Rectal smooth muscle tissue (tissue), 1 donor: ENCODE data around the gene SLC15A4.

Experiments used
- H3K27ac ChIP-seq: one replicate; pipeline ENCODE4 v1.7.0; 2013; ENCODE audit warnings: low read depth, low read length, inconsistent platforms
- H3K27me3 ChIP-seq: one replicate; pipeline ENCODE4 v1.7.0; 2013; ENCODE audit warnings: low read length; ENCODE audit not compliant: control insufficient read depth, insufficient read depth
- H3K36me3 ChIP-seq: one replicate; pipeline ENCODE4 v1.7.0; 2013; ENCODE audit warnings: low read length; ENCODE audit not compliant: control insufficient read depth, insufficient read depth
- H3K4me1 ChIP-seq: one replicate; pipeline ENCODE4 v1.7.0; 2013; ENCODE audit warnings: low read length; ENCODE audit not compliant: control insufficient read depth, insufficient read depth
- H3K4me3 ChIP-seq: one replicate; pipeline ENCODE4 v1.7.0; 2013; ENCODE audit warnings: low read length
- H3K9ac ChIP-seq: one replicate; pipeline ENCODE4 v1.7.0; 2013; ENCODE audit warnings: low read length

The SLC15A4 gene

DNA sequence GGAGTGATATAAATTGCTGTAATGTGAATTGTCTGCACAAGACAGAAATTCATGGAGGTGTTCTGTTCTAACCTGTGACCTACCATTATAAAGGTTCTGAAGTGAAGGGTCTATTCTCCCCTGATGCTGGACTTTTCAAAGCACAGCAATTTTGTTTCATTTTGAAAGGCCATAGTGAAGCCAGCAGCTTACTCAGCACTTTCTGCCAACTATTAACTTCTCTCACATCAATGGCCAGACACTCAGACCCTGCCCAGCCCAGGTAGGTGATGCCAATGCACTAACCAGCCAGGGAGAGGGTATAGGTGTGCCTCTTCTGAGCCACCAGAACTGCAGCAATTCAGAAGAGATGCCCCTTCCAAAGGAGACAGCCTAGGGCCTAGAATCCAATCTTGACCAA lies 43.9 kb downstream of the SLC15A4 start:
- Histone ChIP-seq H3K27ac (no peak overlapping the region), H3K4me1 (no peaks in the 10 kb centered on the region), H3K36me3 (no peaks in the 10 kb centered on the region), H3K9ac (no peak overlapping the region), H3K27me3 (no peaks in the 10 kb centered on the region), H3K4me3 (no peak overlapping the region)

DNA sequence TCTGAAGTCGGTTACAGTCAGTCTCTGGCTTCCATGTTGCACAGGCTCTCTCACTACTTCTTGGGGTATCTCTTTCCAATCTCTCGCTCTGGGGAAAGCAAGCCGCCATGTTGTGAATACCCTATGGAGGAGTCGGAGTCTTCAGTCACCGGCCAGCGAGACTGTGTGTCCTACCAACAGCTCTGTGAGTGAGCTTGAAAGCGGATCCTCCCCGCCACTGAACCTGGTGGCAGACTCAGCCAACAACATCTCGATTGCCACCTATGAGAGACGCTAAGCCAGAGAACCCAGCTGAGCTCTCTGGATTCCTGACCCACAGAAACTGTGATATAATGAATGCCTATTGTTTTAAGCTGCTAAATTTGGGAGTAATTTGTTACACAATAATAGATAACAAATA lies 51.5 kb downstream of the SLC15A4 start:
- no peak overlapping the region for H3K9ac ChIP-seq

DNA sequence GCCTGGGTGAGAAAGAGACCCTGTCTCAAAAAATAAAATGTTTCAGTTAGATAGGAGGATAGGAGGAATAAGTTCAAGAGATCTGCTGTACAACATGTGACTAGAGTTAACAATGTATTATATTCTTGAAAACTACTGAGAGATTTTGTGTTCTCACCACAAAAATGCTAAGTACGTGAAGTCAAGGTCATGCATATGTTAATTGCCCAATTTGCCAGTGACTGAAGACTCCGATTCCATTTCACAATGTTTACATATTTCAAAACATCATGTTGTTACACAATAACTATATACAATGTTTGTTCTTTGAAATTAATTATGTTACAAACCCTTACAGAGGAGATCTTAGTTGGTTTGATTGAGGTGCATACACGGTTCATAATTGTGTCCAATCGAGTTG lies 52.1 kb downstream of the SLC15A4 start:
- Histone ChIP-seq H3K4me3 (no peak overlapping the region), H3K27me3 (no peaks in the 10 kb centered on the region), H3K4me1 (no peaks in the 10 kb centered on the region), H3K9ac (no peak overlapping the region), H3K27ac (no peak overlapping the region), H3K36me3 (no peaks in the 10 kb centered on the region)

More for the DNA sequence above, 51.5 kb downstream of the SLC15A4 start:
- no peaks in the 10 kb centered on the region for H3K27me3 ChIP-seq
- no peaks in the 10 kb centered on the region for H3K4me1 ChIP-seq
- no peaks in the 10 kb centered on the region for H3K36me3 ChIP-seq
- no peak overlapping the region for H3K27ac ChIP-seq
- H3K4me3 ChIP-seq: no peak overlapping the region

DNA sequence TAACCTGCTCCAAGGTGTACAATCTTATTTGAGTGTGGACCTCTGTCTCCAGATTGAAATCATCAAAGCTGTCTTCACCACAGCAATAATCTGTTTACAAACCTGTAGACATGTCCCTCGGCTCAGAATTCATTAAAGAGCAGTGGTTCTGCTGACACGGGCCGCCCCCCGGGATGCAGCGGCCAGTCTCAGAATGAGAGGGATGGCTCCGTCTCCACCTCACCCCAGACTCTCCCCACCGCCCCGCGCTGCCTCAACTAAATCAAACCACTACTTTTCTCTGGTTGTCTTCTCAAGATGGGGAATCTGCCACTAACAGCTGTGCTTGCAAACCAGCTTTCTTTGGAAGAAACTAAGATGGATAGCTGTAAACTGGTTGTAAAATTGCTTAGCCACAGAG lies 56.2 kb downstream of the SLC15A4 start:
- Histone ChIP-seq H3K4me3 (no peak overlapping the region), H3K9ac (no peak overlapping the region), H3K4me1 (no peaks in the 10 kb centered on the region), H3K27me3 (no peaks in the 10 kb centered on the region), H3K36me3 (no peaks in the 10 kb centered on the region), H3K27ac (no peak overlapping the region)

DNA sequence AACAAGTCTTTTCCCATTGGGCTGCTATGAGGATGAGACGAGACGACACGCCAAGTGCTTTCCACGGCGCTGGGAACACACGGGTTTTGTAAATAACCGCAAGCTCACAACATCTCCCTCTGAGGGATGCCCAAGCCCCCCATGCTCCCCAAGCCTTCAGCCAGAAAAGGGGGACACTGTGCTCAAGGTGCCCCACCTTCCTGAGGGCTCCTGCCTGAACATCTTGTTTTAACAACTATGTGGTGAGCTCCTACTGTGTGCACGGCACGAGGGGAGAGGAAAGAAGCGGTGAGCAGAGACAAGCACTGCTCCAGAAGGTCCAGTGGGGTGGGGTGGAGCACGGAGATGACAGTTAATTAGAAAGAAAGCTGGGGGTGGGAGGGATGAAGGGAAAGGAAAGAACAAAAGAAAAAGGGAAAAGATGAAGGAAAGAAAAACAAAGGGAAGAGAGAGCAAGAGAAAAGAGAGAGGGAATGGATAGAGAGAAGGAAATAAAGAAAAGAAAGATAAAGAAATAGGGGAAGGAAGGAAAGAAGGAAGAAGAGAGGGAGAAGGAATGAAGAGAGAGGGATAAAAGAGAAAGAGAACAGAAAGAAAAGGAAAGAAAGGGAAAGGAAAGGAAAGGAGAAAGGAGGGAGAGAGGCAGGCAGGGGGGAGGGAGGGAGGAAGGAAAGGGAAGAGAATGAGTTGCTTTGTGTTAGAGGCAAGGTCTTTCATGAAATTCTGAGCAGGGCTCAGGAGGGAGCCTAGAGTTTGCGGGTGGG lies 56.8 kb downstream of the SLC15A4 start:
- Histone ChIP-seq H3K4me1 (no peaks in the 10 kb centered on the region), H3K36me3 (no peaks in the 10 kb centered on the region), H3K9ac (no peak overlapping the region), H3K4me3 (no peak overlapping the region), H3K27ac (no peak overlapping the region), H3K27me3 (no peaks in the 10 kb centered on the region)

DNA sequence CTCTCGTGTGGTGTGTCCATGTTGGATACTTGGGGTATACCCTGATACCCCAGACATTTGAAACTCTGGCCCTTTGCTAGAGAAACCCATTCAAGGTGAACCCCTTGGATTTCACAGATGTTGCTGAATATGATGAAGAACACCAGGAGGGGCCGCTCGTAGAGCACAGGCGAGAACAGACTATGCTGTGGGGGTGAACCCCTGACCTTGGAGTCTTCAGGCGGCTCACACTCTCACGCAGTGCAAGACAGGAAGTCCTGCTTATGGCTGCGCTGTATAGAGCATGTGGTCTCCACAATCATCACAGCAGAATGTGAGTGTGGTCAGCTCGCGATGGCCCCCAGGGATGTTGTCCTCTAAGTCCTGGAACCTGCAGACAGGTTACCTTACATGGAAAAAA lies 60.4 kb downstream of the SLC15A4 start:
- H3K27me3 ChIP-seq: no peaks in the 10 kb centered on the region
- H3K4me3 ChIP-seq: no peak overlapping the region
- no peak overlapping the region for H3K9ac ChIP-seq
- no peak overlapping the region for H3K27ac ChIP-seq
- H3K36me3 ChIP-seq: no peaks in the 10 kb centered on the region
- H3K4me1 ChIP-seq: no peaks in the 10 kb centered on the region

DNA sequence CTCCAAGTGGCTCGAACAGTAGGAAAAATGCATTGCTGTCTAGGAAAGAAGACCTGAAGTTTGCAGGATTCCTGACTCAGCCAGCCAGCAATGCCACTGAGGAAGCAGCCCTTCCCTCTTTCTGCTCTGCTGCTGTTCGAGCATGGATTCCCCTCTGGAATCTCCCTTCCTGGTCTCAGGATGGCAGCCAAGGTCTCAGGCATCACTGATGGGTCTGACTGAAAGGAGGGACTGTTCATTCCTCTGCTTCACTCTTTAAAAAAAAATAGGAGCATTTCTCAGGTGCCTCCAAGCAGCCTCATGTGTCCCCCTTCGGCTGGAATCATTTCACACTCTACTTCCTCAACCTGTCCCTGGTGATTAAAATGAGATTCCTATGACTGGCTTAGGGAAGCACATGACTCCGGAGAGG lies 62.4 kb downstream of the SLC15A4 start:
- H3K4me3 ChIP-seq: no peak overlapping the region
- H3K4me1 ChIP-seq: no peaks in the 10 kb centered on the region
- H3K27me3 ChIP-seq: no peaks in the 10 kb centered on the region
- H3K9ac ChIP-seq: no peak overlapping the region
- no peaks in the 10 kb centered on the region for H3K36me3 ChIP-seq
- H3K27ac ChIP-seq: no peak overlapping the region

DNA sequence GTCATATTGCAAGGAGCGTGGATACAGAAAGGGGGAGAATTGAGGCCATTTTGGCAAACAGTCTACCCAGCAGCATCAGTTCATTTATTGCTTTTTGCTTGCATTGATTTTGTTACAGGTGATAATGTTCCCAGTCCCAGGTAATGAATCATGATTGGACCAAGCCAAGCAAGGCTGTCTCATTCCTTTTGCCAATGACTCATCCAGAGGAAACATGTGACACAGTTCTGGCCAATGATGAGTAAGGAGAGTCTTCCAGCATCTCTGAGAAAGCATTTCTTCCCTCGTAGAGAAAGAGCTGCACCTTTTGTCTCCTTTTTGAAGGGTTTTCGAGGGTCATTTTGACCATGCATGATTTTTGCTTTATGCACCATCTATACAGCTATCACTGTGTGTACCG lies 68.2 kb downstream of the SLC15A4 start:
- H3K4me3 ChIP-seq: no peak overlapping the region
- no peak overlapping the region for H3K27ac ChIP-seq
- no peak overlapping the region for H3K9ac ChIP-seq
- H3K36me3 ChIP-seq: no peaks in the 10 kb centered on the region
- no peaks in the 10 kb centered on the region for H3K27me3 ChIP-seq
- no peaks in the 10 kb centered on the region for H3K4me1 ChIP-seq

DNA sequence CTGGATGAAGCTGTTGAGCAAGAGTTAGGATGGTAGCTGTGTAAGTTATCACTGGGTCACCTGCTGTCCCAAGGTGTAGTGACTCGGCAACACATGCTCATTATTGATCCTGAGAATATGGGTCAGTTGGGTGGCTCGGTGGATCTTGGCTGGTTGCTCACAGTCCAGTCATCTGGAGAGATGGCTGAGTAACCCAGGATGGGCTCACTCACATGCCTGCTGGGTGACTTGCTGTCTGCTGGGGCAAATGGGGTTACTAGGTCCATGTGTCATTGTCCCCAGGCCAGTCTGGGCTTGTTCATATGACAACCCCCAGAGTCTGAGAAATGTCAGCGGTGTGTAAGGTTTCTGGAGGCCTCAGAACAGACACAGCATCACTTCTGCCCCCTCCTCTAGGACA lies 69.5 kb downstream of the SLC15A4 start:
- no peaks in the 10 kb centered on the region for H3K4me1 ChIP-seq
- no peak overlapping the region for H3K4me3 ChIP-seq
- no peaks in the 10 kb centered on the region for H3K36me3 ChIP-seq
- no peaks in the 10 kb centered on the region for H3K27me3 ChIP-seq
- H3K27ac ChIP-seq: no peak overlapping the region
- no peak overlapping the region for H3K9ac ChIP-seq

DNA sequence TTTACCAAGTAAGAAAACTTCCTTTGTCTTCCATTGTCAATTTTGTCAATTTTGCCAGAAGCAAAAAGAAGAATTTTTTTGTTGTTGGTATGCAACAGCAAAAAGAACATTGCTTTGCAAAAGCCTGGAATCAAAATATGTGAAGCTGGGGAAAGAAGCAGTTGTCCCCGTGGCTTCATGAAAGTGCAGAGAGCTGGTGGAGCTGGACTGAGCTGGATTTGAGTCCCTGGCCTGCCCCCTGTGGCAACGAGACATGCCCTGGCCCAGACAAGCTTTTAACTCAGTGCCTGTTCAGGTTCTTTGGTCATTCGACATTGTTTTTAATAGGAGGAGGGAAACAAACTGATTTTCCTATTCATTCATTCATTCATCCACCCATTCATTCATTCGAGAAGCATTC lies 70.3 kb downstream of the SLC15A4 start:
- Histone ChIP-seq H3K36me3 (no peaks in the 10 kb centered on the region), H3K4me1 (no peaks in the 10 kb centered on the region), H3K27ac (no peak overlapping the region), H3K4me3 (no peak overlapping the region), H3K9ac (no peak overlapping the region), H3K27me3 (no peaks in the 10 kb centered on the region)

DNA sequence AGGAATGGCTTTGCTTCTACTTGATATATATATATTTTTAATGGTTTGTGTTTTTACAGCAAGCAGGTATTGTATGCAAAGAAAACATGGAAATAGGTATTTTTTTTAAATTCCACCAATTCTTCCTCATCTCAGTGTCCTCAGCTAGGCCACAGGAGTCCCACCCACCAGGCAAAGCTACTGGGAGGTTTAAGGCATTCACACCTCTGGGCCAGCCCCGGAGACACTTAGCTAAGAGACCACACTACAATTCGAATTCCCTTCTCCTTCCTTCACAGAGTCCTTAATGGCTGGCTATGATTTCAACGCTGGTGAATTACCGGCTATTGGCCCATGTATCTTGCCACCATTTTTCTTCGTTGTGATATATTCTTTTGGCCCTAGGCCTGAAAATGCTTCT lies 71.4 kb downstream of the SLC15A4 start:
- H3K27me3 ChIP-seq: no peaks in the 10 kb centered on the region
- H3K27ac ChIP-seq: no peak overlapping the region
- no peaks in the 10 kb centered on the region for H3K36me3 ChIP-seq
- H3K9ac ChIP-seq: no peak overlapping the region
- H3K4me1 ChIP-seq: no peaks in the 10 kb centered on the region
- H3K4me3 ChIP-seq: no peak overlapping the region

DNA sequence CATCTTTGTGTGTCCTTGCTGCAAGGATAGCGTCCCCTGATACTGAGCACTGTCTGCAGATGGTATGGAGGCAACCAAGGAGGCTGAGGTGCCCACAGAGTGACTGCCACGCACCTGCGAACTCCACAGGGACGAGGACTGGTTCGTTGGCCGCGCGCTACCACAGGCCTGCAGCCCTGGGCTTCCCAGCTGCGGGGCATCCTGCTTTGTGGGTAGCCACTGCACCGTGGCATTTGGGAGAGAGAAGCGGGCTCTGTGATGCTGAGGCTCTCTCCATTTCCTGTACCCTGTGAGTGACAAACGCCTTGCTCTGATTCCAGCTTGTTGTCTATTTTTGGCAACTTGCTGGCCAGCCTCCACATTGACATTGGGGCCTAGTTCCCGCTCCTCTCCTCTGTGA lies 76.3 kb downstream of the SLC15A4 start:
- H3K27ac ChIP-seq: no peak overlapping the region
- no peaks in the 10 kb centered on the region for H3K4me1 ChIP-seq
- no peak overlapping the region for H3K4me3 ChIP-seq
- H3K9ac ChIP-seq: no peak overlapping the region
- H3K36me3 ChIP-seq: no peaks in the 10 kb centered on the region
- H3K27me3 ChIP-seq: no peaks in the 10 kb centered on the region
